ENCODE results near the gene SGPP2.

Gene SGPP2

GRCh38 chr2:222544661-222545060 is 120.3 kb downstream of the SGPP2 start:
- no peak for ATAC-seq (ENCODE audit: low read depth)
- Histone ChIP-seq H3K4me3 (ENCODE audit: severe bottlenecking) (no peak overlapping the region), H3K27me3 (ENCODE audit: insufficient read depth, poor library complexity, severe bottlenecking) (no peaks in the 10 kb centered on the region), H3K27ac (ENCODE audit: poor library complexity, severe bottlenecking) (no peak overlapping the region), H3K36me3 (ENCODE audit: low read depth) (no peaks in the 10 kb centered on the region), H3K9me3 (ENCODE audit: severe bottlenecking) (no peaks in the 10 kb centered on the region), H3K4me1 (ENCODE audit: insufficient read depth, poor library complexity, severe bottlenecking) (no peaks in the 10 kb centered on the region)
- DNase-seq (ENCODE audit: low spot score) = no peak
- TF ChIP-seq CTCF (IDR thresholded peaks at IDR 0.05; ENCODE audit: poor library complexity, severe bottlenecking) = no peak

- ATAC-seq (ENCODE audit: low read depth) = no peak
- H3K4me1 ChIP-seq (ENCODE audit: insufficient read depth, poor library complexity, severe bottlenecking) = no peaks in the 10 kb centered on the region
- DNase-seq (ENCODE audit: low spot score) = no peak
These were observed 121.8 kb downstream of the SGPP2 start for GRCh38 chr2:222545823-222546795.

DNA sequence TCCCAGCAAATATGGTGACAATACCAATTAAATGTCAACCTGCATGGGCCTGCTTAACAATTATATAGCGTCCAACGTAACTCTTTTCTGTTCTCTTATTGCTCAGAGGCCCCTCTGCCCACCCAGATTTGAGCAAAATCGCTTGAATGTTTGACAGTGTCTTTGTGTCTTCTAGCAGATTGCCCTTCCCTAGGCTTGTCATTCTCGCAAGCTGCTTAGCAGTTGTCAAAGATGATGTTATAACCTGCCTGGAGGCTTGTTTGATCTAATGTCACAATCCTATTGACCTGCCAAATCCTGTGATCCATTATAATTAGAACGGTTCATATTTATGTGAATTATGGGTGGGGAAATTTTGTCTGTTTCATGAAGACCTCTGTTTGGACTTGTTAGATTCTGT is 122.7 kb downstream of the SGPP2 start:
- DNase-seq (ENCODE audit: low spot score) (no peak), ATAC-seq (ENCODE audit: low read depth) (no peak)
- no peaks in the 10 kb centered on the region for H3K27me3 ChIP-seq (ENCODE audit: insufficient read depth, poor library complexity, severe bottlenecking)
- H3K27ac ChIP-seq (ENCODE audit: poor library complexity, severe bottlenecking) = no peak overlapping the region
- no peak overlapping the region for H3K4me3 ChIP-seq (ENCODE audit: severe bottlenecking)
- no peaks in the 10 kb centered on the region for H3K4me1 ChIP-seq (ENCODE audit: insufficient read depth, poor library complexity, severe bottlenecking)
- no peak for TF ChIP-seq CTCF (IDR thresholded peaks at IDR 0.05; ENCODE audit: poor library complexity, severe bottlenecking)
- no peaks in the 10 kb centered on the region for H3K36me3 ChIP-seq (ENCODE audit: low read depth)
- H3K9me3 ChIP-seq (ENCODE audit: severe bottlenecking) = no peaks in the 10 kb centered on the region

More at GRCh38 chr2:222545823-222546795, 121.8 kb downstream of the SGPP2 start:
- H3K27ac ChIP-seq (ENCODE audit: poor library complexity, severe bottlenecking) = no peak overlapping the region
- no peaks in the 10 kb centered on the region for H3K36me3 ChIP-seq (ENCODE audit: low read depth)
- H3K9me3 ChIP-seq (ENCODE audit: severe bottlenecking) = no peaks in the 10 kb centered on the region
- TF ChIP-seq CTCF (IDR thresholded peaks at IDR 0.05; ENCODE audit: poor library complexity, severe bottlenecking) = no peak
- H3K4me3 ChIP-seq (ENCODE audit: severe bottlenecking) = no peak overlapping the region
- no peaks in the 10 kb centered on the region for H3K27me3 ChIP-seq (ENCODE audit: insufficient read depth, poor library complexity, severe bottlenecking)

DNA sequence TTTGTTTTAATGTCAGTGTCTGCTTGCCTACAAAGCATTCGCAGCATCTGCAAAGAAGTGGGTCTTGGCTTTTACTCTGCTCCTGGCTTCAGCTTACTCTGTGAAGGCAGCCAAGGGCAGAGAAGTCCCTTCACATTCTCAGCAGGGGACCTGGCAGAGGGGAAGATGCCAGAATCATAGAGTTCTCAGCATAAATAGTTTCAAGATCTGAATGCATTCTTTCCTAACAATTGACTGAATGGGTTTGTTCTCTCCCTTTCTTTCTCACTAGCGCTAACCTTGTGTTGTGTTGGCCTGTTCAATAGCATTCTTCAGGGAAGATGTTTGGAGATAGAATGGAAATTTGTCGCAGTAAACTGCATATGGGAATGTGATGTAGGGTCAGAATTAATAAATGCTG is 124.6 kb downstream of the SGPP2 start:
- Histone ChIP-seq H3K27me3 (ENCODE audit: insufficient read depth, poor library complexity, severe bottlenecking) (no peaks in the 10 kb centered on the region), H3K36me3 (ENCODE audit: low read depth) (no peaks in the 10 kb centered on the region), H3K9me3 (ENCODE audit: severe bottlenecking) (no peaks in the 10 kb centered on the region), H3K4me1 (ENCODE audit: insufficient read depth, poor library complexity, severe bottlenecking) (no peaks in the 10 kb centered on the region), H3K27ac (ENCODE audit: poor library complexity, severe bottlenecking) (no peak overlapping the region), H3K4me3 (ENCODE audit: severe bottlenecking) (no peak overlapping the region)
- no peak for TF ChIP-seq CTCF (IDR thresholded peaks at IDR 0.05; ENCODE audit: poor library complexity, severe bottlenecking)
- ATAC-seq (ENCODE audit: low read depth) (no peak), DNase-seq (ENCODE audit: low spot score) (no peak)

DNA sequence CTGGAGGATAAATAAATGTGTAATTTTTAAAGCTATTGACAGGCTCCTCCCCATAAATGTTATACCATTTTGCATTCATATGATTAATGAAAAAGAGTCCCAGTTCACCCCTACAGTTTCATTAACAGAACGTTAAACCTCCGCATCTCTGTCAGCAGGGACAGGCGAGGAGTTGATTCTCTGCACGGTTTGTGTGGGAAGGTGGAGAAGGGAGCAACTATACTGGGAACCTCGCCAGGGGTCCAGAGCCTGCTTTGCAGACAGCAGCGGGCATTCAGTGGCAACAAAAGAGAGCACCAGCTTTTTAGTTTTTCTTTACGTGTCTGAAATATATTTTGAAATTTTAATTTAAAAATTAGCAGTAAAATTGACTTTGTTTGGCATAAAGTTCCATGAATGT is 130.2 kb downstream of the SGPP2 start:
- no peaks in the 10 kb centered on the region for H3K9me3 ChIP-seq (ENCODE audit: severe bottlenecking)
- TF ChIP-seq CTCF (IDR thresholded peaks at IDR 0.05; ENCODE audit: poor library complexity, severe bottlenecking) = no peak
- H3K27ac ChIP-seq (ENCODE audit: poor library complexity, severe bottlenecking) = no peak overlapping the region
- H3K27me3 ChIP-seq (ENCODE audit: insufficient read depth, poor library complexity, severe bottlenecking) = no peaks in the 10 kb centered on the region
- H3K4me1 ChIP-seq (ENCODE audit: insufficient read depth, poor library complexity, severe bottlenecking) = no peaks in the 10 kb centered on the region
- H3K36me3 ChIP-seq (ENCODE audit: low read depth) = no peaks in the 10 kb centered on the region
- ATAC-seq (ENCODE audit: low read depth) (no peak), DNase-seq (ENCODE audit: low spot score) (no peak)
- no peak overlapping the region for H3K4me3 ChIP-seq (ENCODE audit: severe bottlenecking)
